Spinal cord (tissue), 10 donors: ENCODE measurements around the gene TNFAIP2. TPM values are rescaled to one million over a fixed set of nuclear protein-coding genes. Genes with fewer than 3 reads are reported as not detected.

Experiments
- DNase-seq, 6 donors: peaks; one replicate each; pipeline versions ENCODE4 v3.0.0 to v3.0.0-alpha.2; 2013 to 2015; ENCODE audit warnings: low spot score in 6 of 6, low read depth in 4 of 6
- H3K27ac ChIP-seq: one replicate; pipeline ENCODE4 v1.5.1; 2013; ENCODE audit warnings: low read depth, low read length, control low read depth
- H3K27me3 ChIP-seq: one replicate; pipeline ENCODE4 v1.6.1; 2013; ENCODE audit warnings: low read length; ENCODE audit not compliant: control insufficient read depth, insufficient read depth
- H3K36me3 ChIP-seq: one replicate; pipeline ENCODE4 v1.6.1; 2013; ENCODE audit warnings: low read length; ENCODE audit not compliant: control insufficient read depth, insufficient read depth
- H3K4me1 ChIP-seq: one replicate; pipeline ENCODE4 v1.6.1; 2013; ENCODE audit warnings: low read length; ENCODE audit not compliant: control insufficient read depth, insufficient read depth
- H3K4me3 ChIP-seq: one replicate; pipeline ENCODE4 v1.5.1; 2013; ENCODE audit warnings: low read depth, low read length, control low read depth
- H3K9me3 ChIP-seq: one replicate; pipeline ENCODE4 v1.6.1; 2013; ENCODE audit warnings: low read length; ENCODE audit not compliant: control insufficient read depth, insufficient read depth
- WGBS: methylation state at CpG from one replicate; pipeline ENCODE4 v1.1.5; 2013; ENCODE audit warnings: missing lambda C conversion rate; ENCODE audit not compliant: insufficient coverage; 5-methylcytosine and 5-hydroxymethylcytosine counted together
- polyA plus RNA-seq, 2 donors: library from polyadenylated mRNA; unstranded; fragments of 120-200 nt; gene quantifications; one replicate each; pipeline ENCODE4 v1.2.1, GENCODE V29; 2013; ENCODE audit not compliant: insufficient read length in 2 of 2
- total RNA-seq, 2 donors: library from RNA; depleted of rRNA in 1 of 2; stranded (reverse); fragments of 120-200 nt in 1 of 2; fragments of >200 nt in 1 of 2; gene quantifications; one replicate each; pipeline versions ENCODE4 v1.2.3 to v1.2.4, GENCODE V29; 2013 to 2014
- donor health status: healthy.

The TNFAIP2 gene
- total and polyA plus RNA-seq, 4 donors, result 9.4 to 18.4 (median 12.7) TPM

DNA sequence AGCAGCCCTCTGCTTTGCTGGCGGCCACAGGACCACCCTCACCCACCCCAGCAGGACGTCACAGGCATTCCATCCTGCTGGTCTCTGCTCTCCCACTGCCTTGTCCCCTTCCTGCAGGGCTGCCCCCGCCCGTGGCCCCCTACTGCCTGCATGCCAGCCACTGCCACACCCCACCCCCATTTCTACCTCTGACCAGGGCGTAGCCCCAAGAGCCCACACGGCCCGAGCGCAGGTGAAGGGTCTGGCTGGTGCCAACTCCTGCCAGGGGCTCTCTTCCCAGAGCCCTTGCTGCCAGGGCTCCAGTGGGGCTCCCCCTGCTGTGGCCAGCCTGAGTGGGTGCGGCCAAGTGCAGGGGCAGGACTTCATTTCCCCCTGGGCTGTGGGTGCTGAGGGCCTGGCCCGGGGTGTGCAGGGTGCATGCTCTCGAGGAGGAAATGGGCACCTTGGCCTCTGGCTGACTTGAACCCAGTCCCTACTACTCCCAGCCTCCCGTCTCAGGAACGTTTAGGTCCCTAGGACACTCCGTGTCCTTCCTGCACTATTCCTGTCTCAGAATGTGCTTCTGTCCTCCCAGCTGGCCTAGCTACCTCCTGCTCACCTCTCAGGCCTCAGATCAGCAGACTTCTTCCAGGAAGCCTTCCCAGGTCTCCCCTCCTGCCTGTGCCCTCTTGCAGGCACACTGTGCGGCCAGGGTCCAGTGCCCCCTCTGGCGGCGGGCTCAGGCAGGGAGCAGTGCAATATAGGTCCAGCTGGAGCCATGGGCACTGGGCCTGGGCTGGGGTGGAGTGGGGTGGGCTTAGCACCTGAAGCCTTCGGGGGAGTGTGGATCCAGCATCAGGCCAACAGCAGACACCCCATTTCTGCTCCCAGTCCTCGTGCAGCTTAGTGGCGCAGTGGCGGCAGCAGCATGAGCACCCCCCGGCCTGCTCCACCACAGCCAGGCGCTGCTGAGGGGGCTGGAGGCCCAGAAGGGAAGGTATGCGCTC, 37.9 kb upstream of the TNFAIP2 start:
- H3K36me3 ChIP-seq, result no peaks in the 10 kb centered on the region
- 86% methylated on average over 15 of the region's 24 CpGs for WGBS
- H3K27me3 ChIP-seq, result peaks cover 11% of the 10 kb centered on the region
- no peak for DNase-seq
- no peak overlapping the region for H3K4me3 ChIP-seq
- peaks cover 20% of the 10 kb centered on the region for H3K4me1 ChIP-seq
- no peak overlapping the region for H3K27ac ChIP-seq
- H3K9me3 ChIP-seq, result no peaks in the 10 kb centered on the region

DNA sequence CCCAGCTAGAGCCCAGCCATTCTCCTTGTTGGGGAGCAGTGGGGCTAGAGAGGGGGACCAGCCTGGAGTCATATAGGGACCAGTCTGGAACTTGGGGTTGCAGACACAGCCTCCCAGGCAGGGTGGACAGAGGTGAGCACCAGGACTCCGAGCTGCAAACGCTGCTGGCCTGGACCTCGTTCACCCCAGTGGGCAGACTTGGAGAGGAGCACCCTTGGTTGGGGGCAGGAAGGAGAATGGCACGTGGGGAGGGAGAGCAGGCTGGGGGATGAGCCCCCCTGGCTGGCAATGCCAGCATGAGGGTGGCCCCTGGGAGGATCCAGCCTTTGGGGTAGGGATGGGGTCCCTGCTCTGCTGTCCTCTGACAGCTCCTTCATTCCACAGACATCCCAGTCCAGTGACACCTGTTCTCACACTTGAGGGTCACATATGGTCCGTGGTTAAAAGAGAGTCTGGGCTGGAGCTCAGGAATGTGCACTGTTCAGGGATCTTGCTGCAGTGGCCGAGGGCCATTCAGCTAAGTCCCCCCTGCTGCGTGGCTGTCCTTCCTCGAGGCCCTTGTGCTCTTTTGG, 36.4 kb upstream of the TNFAIP2 start:
- H3K27ac ChIP-seq, result no peak overlapping the region
- no peak overlapping the region for H3K4me3 ChIP-seq
- WGBS, result 59% methylated on average over 7 of the region's 8 CpGs
- H3K36me3 ChIP-seq, result no peaks in the 10 kb centered on the region
- peaks cover 23% of the 10 kb centered on the region for H3K27me3 ChIP-seq
- DNase-seq, result no peak
- peaks cover 27% of the 10 kb centered on the region for H3K4me1 ChIP-seq
- no peaks in the 10 kb centered on the region for H3K9me3 ChIP-seq

DNA sequence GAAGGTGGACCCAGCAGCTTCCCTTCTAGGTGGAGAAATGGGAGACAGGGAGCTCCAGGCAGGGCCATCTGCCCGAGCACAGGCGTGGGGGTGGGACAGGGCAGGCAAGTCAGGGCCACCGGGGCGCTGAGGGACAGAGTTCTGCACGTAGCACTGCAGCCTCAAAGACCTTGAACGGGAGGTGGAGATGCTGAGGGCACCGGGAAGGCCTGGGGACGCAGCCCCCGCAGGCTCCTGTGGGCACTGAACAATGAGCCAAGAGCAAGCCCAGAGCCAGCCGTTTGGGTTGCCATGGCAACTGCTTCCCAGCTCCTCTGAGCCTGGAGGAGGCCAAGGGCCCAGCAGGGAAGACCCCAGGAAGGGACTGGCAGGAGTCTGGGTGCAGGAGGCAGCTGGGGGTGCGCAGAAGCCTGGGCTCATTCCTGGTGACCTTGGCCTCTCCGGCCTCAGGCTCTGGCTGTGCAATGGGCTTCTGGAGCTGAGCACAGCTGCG, 35.9 kb upstream of the TNFAIP2 start:
- 29% methylated on average over 13 of the region's 13 CpGs for WGBS
- peak in 2 of 6 donors; percentile 83 to 89 for DNase-seq

DNA sequence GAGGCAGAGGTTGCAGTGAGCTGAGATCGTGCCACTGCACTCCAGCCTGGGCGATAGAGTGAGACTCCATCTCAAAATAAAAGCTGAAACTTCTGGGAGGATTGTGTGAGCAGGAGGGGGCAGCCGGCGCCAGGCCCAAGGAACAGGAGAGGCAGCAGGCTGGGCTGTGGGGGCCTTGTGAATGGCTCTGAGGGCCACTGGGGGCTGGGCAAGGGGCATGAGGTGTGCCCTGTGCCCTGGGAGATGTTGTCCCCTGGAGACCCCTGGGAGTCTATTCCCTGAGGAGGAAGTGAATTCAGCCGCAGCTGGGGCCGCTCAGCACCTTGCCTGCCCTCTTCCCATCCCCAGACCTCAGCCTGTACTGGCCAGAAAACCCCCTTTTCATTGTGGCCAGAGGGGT, 34.3 kb upstream of the TNFAIP2 start:
- H3K4me1 ChIP-seq, result peaks cover 27% of the 10 kb centered on the region
- H3K4me3 ChIP-seq, result no peak overlapping the region
- no peaks in the 10 kb centered on the region for H3K36me3 ChIP-seq
- no peak overlapping the region for H3K27ac ChIP-seq
- no peak for DNase-seq
- WGBS, result 96% methylated on average over 4 of the region's 6 CpGs
- no peaks in the 10 kb centered on the region for H3K9me3 ChIP-seq
- H3K27me3 ChIP-seq, result peaks cover 21% of the 10 kb centered on the region

More for the DNA sequence above, 35.9 kb upstream of the TNFAIP2 start:
- no peak overlapping the region for H3K4me3 ChIP-seq
- peaks cover 27% of the 10 kb centered on the region for H3K4me1 ChIP-seq
- no peak overlapping the region for H3K27ac ChIP-seq
- no peaks in the 10 kb centered on the region for H3K9me3 ChIP-seq
- peaks cover 23% of the 10 kb centered on the region for H3K27me3 ChIP-seq
- H3K36me3 ChIP-seq, result no peaks in the 10 kb centered on the region

DNA sequence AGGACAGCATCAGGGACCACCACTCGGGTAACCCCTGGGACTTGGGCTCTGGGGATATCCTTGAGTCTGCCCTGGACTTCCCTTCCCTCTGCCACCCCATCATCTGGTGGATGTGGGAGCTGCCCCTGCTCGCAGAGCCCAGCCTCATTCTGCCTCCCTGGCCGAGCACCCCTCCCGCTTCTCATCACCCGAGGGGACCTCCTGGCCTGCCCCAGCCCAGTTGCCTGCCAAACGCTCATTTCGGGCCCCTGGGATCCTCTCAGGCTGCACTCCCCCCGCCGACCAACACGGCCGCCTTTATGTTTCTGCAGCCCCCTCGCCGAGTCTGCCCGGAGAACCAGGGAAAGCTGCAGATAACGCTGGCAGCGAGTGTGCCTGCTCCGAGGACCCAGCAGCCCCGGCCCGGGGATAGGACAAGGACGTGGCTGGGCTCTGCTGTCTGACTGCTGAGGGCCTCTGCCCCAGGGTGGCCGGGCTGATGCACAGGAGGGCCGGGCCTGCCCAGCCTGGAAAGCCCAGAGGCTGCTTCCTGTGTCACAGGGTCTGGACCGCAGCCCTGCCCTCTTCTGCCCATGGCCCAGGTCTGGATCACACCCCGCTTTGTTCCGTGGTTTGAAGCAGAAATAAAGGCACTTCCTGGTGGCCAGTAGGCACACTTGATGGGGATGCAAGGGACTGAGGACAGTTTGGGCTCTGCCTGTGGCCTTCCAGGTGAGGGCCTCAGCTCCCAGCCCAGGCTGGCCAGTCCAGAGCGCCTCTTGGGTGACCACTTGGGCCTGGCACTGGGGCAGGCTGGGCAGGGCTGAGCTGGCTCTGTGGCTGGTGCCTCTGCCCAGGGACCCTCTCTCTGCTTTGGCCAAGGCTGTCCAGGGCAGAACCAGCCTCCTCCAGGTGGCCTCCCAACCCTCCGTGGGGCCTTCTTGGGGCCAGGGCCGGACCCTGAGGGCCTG, 33.6 kb upstream of the TNFAIP2 start:
- H3K9me3 ChIP-seq, result no peaks in the 10 kb centered on the region
- no peaks in the 10 kb centered on the region for H3K36me3 ChIP-seq
- H3K4me1 ChIP-seq, result peaks cover 22% of the 10 kb centered on the region
- WGBS, result 79% methylated on average over 26 of the region's 28 CpGs
- no peak overlapping the region for H3K27ac ChIP-seq
- peaks cover 16% of the 10 kb centered on the region for H3K27me3 ChIP-seq
- no peak for DNase-seq
- H3K4me3 ChIP-seq, result no peak overlapping the region

DNA sequence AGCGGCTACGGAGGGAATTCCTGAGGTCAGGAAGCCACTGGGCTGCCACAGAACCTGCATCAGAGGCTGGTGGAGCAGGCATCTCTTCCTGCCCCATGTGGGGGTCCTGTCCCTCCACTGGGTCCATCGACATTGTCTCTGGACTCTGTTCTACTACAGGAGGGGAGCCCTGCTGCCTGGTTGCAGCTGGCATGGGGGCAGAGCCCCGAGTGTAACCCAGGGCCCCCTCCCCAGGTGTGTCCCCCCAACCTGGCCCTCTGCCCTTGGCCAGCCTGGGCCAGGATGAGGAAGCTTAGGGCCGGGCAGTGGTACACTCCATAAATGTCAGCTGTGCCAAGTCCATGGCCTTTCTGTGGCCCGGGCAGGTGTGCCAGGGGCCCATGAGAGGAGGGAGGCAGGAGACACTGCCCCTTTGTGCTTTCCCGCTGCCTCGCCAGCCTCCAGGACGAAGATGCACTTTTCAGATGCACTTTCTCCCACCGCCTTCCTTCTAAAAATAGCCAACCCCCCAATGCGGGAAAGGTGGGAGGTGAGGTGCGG, 32.7 kb upstream of the TNFAIP2 start:
- DNase-seq, result no peak
- Histone ChIP-seq H3K9me3 (no peaks in the 10 kb centered on the region), H3K4me3 (no peak overlapping the region), H3K27me3 (peaks cover 13% of the 10 kb centered on the region), H3K4me1 (peaks cover 22% of the 10 kb centered on the region), H3K27ac (no peak overlapping the region), H3K36me3 (no peaks in the 10 kb centered on the region)
- 81% methylated on average over 4 of the region's 12 CpGs for WGBS

DNA sequence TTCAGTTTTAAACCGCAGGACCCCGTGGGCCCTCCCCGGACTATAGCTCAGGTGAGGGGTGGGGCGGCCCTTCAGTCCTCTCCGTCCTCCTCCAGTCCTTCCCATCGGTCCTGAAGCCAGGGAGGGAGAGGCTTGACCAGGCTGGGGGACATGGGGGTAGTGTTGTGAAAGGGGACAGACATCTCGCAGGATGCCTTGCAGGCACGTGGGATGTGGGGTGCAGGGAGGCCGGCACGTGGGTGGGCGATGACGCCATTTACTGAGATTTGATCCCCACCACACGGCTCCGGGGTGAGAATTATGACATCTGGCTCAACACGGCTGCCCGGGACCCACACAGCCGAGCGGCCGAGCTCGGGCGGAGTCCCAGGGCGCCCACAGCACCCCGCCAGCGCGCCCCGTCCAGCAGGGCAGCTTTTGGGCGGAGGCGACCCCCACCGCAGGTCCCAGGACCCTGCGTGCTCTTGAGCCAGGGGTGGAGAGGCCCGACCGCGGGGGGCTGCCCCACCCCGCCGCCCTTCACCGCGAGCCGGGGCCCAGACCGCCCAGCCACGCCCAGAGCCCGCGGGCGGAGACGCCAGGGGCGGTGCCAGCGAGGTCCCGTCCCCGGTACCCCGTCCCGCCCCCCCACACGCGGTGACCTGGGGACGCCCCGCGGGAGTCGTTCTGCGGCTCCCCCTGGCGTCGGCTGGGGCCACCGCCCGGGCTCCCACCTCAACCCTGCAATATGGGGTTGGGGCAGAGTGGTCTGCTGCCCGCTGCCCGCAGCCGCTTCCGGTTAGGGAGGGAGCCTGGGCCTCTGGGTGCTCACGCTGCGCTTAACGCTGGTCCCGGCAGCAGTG, 32.0 kb upstream of the TNFAIP2 start:
- Histone ChIP-seq H3K27ac (no peak overlapping the region), H3K36me3 (no peaks in the 10 kb centered on the region), H3K4me3 (no peak overlapping the region), H3K4me1 (peaks cover 22% of the 10 kb centered on the region), H3K9me3 (no peaks in the 10 kb centered on the region), H3K27me3 (peaks cover 13% of the 10 kb centered on the region)
- peak in 1 of 6 donors; percentile 30 for DNase-seq
- 5% methylated on average over 64 of the region's 69 CpGs for WGBS

DNA sequence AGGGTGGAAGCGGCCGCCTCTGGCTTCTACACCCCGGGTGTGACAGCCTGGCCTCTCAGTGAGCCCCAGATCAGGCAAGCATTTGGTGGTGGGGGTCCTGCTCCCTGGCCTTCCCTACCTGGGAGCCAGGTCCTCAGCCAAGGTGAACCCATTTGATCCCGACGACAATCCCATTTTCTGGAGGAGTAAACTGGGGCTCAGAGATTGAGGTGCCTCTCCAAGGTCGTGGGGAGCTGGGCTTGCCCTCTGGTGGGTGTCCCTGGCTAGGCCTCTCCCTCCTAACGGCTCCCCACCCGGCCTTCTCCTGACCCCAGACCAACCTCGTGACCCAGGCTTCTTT, 31.4 kb upstream of the TNFAIP2 start:
- Histone ChIP-seq H3K36me3 (no peaks in the 10 kb centered on the region), H3K27me3 (peaks cover 13% of the 10 kb centered on the region), H3K4me1 (peaks cover 18% of the 10 kb centered on the region), H3K4me3 (no peak overlapping the region), H3K27ac (no peak overlapping the region), H3K9me3 (no peaks in the 10 kb centered on the region)
- WGBS, result 41% methylated on average over 6 of the region's 9 CpGs
- DNase-seq, result no peak
